KOPT-K1 (cell line): Measurements from ENCODE around the gene COL25A1.

Experiments
- H3K27ac ChIP-seq: fragments of 200-600 bp; sonication (generic); 2 replicates; pipeline ENCODE4 v1.5.1; 2016; ENCODE audit warnings: antibody characterized with exemption, mild to moderate bottlenecking, low read depth, low read length; ENCODE audit not compliant: poor library complexity, severe bottlenecking
- H3K36me3 ChIP-seq: fragments of 200-600 bp; sonication (generic); 2 replicates; pipeline ENCODE4 v1.5.1; 2017; ENCODE audit warnings: antibody characterized with exemption, mild to moderate bottlenecking, low read length, moderate library complexity; ENCODE audit not compliant: insufficient read depth
- H3K9me3 ChIP-seq: fragments of 200-600 bp; sonication (generic); 2 replicates; pipeline ENCODE4 v1.5.1; 2017; ENCODE audit warnings: antibody characterized with exemption, low read length, mild to moderate bottlenecking; ENCODE audit not compliant: insufficient read depth, poor library complexity, severe bottlenecking

The COL25A1 gene

DNA sequence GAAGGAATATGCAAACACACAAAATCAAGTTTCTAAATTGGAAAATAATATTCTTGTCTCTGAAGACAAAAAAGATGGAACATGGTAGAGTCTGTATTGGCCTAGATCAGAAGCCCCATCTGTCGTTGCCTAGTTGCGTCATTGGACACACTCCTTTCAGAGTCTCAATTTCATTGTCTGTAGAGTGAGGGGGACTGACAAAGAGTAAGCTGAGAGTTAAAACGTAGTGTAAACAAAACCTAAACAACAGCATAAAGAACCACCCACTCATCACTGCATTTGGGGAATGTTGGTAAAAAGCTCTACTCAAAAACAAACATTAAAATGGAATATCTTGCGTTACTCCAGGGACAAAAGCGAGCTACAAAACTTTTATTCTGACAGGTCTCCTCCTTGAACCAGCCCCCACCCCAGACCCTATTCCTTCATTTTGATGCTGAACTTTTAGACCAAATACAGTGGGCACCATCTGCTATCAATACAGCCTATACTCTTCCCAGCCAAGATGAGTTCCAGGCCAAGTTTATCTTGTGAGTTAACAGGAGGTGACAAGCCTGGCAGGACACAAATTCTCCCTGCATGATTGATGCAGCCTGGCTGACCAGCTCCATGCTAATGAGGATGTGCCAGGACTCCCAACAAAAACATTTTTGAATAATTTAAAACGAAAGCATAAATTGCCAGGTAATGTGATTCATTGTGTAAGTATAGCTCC lies 125.2 kb downstream of the COL25A1 start:
- H3K36me3 ChIP-seq = no peaks in the 10 kb centered on the region
- no peak overlapping the region for H3K27ac ChIP-seq
- H3K9me3 ChIP-seq = no peaks in the 10 kb centered on the region

DNA sequence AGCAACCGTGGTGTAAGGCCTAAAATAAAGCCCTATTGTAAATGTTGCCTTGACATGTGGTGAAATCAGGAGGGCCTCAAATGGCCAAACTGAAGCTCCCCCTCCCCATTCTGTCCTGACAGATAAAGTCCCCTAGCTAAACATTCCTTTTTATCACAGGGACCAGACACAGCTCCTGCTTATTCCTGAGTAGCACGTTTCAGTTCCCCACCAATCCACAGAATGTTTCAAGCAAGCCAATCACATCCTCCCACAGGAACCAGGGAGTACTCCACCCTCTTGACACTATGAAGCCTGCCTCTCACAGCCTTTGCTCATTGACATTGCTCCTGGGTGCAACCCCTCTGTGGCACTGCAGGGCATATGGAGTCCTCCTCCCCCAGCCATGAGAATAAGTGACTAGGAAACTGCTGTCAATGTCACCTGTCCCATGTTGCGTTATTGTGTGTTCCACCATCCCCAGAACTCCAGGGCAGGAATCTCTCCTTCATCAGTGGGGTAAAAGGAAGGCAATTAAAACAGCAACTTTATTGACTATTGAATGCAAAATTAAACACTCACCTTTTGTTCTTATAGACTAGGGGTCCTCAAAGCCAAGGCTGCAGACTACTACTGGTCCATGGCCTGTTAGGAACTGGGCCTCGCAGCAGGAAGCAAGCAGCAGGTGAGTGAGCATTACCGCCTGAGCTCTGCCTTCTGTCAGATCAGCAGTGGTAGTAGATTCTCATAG lies 128.1 kb downstream of the COL25A1 start:
- no peaks in the 10 kb centered on the region for H3K36me3 ChIP-seq
- no peak overlapping the region for H3K27ac ChIP-seq
- no peaks in the 10 kb centered on the region for H3K9me3 ChIP-seq

DNA sequence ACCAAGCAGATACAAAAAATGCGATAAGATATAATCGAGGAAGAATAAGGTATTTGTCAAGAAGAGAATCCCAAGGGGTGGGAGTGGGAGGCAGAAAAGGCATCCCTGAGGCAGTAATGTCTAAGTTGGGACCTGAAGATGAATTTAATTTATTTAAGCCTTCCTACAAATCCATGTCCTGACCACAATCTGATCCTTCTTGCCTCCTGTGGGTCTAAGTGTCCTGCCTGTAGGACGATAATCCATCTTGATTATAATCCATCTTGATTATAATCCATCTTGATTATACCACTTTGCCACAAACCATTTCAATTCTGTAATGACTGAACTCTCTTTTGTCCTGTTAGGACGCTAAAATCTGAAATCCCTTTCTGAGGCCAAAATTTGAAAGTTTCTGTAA lies 130.2 kb downstream of the COL25A1 start:
- no peak overlapping the region for H3K27ac ChIP-seq
- H3K36me3 ChIP-seq = no peaks in the 10 kb centered on the region
- no peaks in the 10 kb centered on the region for H3K9me3 ChIP-seq

DNA sequence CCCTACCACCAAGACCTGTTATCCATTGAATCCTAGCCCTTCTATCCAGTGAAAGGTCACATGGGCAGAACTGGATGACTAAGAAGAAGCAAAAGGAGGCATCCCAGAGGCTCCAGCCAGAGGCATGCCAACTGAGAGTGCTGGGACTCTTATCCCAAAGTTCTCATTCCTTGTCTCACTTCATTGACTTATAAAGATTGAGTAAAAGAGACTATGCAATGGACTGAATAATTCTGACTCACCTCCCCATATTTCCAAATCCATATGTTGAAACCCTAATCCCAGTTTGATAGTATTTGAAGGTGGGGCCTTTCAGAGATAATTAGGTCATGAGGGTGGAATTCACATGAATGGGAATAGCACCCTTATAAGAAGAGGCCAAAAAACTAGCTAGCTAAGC lies 131.4 kb downstream of the COL25A1 start:
- Histone ChIP-seq H3K27ac (no peak overlapping the region), H3K9me3 (no peaks in the 10 kb centered on the region), H3K36me3 (no peaks in the 10 kb centered on the region)

DNA sequence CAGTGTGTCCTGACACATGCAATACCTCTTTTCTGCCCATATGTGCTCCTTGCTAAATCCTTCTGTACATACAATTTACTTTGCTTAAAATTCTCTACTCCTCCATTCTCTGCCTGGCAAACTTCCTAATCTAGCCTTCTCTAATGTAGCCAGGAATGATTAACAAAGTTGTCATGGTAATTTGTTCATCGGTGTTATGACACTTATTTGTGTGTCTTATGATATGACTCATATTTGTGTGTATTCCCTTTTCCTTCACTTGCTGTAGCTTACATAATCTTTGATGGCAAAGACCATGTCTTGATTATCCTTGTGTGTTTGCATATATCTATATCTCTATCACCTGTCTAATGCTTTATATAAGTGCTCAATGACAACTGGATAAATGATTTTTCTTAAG lies 133.3 kb downstream of the COL25A1 start:
- Histone ChIP-seq H3K9me3 (no peaks in the 10 kb centered on the region), H3K27ac (no peak overlapping the region), H3K36me3 (no peaks in the 10 kb centered on the region)

DNA sequence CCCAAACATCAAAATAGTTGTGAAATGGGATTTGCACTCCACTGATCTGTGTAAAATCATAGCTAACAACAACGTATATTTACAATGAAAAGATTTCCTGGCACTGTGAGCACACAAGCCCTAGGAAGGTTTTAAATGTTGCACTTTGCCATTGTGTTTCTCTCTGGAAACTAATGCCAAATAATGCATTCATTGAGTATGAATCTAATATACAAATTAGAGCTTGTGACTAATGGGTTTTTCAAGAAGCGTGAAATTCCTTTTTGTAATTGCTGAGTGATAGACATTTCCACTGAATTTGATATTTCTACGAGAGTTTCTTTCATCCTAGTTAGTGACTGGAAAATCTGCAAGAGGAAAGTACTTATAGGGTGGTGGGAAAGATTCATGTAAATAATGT lies 135.9 kb downstream of the COL25A1 start:
- H3K9me3 ChIP-seq = no peaks in the 10 kb centered on the region
- H3K27ac ChIP-seq = no peak overlapping the region
- no peaks in the 10 kb centered on the region for H3K36me3 ChIP-seq

DNA sequence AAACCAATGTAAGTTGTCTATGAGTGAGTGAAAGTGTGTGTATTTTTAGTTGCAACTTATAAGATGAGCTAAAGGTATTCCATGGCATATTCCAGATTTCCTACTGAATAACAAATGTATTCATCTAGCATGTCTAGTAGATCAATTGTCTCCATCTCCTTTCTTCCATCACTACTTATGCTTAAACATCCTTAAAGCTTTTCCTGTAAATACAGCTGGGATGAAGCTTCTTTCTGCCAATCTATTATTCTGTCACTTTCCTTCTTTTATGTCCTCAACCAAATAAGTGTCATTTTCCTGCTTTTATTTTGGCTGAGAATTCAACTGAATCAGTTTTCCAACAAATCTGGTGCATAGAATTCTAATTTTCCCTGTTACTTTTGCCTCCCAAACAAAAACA lies 136.3 kb downstream of the COL25A1 start:
- Histone ChIP-seq H3K9me3 (no peaks in the 10 kb centered on the region), H3K27ac (no peak overlapping the region), H3K36me3 (no peaks in the 10 kb centered on the region)

DNA sequence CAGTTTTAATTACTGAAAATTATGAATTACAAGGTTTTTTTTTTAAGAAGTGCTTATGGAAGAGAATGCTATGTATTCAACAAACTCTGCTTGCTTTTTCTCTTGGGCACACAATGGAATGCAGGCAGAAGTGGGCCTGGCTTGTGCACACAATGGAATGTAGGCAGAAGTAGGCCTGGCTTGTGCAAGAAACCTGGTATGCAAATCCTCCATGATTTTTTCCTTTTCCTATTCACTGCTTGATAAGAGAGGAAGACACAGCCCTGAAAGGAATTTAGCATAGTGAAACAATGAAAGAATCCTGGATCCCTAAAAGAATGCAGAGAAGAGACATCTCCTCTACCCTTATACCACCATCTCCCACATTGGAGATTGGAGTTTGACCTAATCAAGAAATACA lies 138.4 kb downstream of the COL25A1 start:
- no peaks in the 10 kb centered on the region for H3K9me3 ChIP-seq
- H3K27ac ChIP-seq = no peak overlapping the region
- H3K36me3 ChIP-seq = no peaks in the 10 kb centered on the region

DNA sequence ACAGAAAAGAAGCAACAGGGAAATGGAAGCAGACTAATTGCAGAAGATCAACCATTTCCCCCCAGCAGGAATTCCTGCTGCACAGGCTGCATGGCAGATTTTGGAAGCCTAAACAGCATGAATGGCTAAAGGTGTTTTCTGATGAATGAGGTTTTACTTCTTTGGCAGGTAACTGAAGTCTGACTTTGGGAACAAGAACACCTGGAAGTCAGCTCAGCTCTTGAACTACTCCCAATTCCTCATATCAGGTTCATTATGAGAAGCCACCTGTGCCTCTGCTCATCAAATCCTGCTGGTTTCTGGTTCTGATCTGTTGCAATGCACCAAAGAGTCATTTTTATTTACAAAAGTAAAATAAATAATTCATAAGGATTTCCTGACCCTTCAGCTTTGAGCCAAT lies 139.0 kb downstream of the COL25A1 start:
- no peaks in the 10 kb centered on the region for H3K9me3 ChIP-seq
- H3K36me3 ChIP-seq = no peaks in the 10 kb centered on the region
- H3K27ac ChIP-seq = no peak overlapping the region

DNA sequence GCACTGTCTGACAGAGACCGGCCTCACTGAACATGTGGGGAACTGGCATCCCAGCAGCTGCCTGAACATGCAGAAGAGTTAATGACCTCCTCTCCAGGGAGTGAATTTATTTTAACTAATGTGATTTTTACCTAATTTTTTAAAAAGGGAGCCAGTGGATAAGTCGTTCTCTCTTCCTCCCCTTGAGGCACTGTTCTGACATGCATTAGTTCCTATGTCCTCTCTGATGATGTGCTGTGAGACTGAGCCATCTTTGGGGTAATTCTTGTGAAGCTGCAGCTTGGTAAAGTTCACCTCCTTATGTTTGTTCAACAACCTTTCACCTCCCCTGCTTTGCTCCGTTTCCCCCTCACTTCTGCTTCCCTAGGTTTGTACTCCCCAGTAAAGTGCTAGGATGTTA lies 139.7 kb downstream of the COL25A1 start:
- no peaks in the 10 kb centered on the region for H3K36me3 ChIP-seq
- no peak overlapping the region for H3K27ac ChIP-seq
- H3K9me3 ChIP-seq = no peaks in the 10 kb centered on the region

DNA sequence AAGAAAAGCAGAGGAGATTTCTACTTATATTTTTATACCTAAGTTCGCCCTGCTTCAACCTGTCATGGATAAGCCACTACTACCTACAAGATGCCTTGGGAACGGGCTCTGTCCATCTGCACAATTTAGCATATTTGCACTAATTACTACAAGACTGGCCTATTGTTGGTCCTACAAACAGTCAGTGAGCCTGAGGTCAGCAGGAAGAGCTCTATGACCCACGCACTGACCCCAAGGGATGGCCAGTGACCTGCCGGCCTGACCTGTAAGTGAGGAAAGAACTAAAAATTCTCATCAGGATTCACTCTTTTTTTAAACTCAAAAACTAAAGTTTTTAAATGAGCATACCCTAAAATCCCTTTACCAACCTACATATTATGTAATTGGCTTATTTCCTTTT lies 142.0 kb downstream of the COL25A1 start:
- H3K36me3 ChIP-seq = no peaks in the 10 kb centered on the region
- no peaks in the 10 kb centered on the region for H3K9me3 ChIP-seq
- H3K27ac ChIP-seq = no peak overlapping the region

DNA sequence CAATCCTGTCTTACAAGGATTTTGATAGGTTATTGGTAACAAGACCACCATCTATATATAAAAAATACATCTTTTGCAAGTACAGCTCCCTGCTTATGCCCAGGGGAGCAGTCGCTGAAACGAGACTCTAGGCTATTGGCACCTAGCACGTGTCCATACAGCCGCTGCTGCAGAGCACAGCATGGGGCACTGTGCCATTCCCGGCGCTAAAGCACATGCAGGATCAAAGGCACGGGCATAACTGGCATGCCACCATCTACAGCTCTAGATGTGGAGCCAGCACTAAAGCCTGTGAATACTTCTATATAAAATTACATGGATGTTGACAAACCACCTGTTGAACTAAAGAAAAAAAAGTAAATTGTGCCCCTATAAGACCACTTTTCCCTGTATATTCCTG lies 144.8 kb downstream of the COL25A1 start:
- no peaks in the 10 kb centered on the region for H3K9me3 ChIP-seq
- no peak overlapping the region for H3K27ac ChIP-seq
- no peaks in the 10 kb centered on the region for H3K36me3 ChIP-seq

DNA sequence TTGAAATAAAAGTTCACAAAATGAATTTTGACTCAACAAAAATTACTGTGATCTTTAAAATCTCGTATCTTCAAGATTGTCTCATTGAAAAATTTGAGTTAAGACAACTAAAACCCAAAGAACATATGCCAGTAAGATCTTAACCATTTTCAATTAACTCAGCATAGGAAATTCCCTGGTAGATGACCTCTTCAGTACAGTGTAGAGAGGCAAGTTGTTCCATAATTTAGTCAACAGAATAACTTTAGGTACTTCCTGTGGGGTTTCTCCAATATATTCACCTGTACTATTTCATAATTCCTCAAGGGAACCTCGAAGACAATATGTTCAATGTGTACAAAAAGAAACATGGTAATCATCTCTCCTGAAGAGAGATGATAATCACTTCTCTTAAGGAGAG lies 145.3 kb downstream of the COL25A1 start:
- Histone ChIP-seq H3K27ac (no peak overlapping the region), H3K36me3 (no peaks in the 10 kb centered on the region), H3K9me3 (no peaks in the 10 kb centered on the region)

DNA sequence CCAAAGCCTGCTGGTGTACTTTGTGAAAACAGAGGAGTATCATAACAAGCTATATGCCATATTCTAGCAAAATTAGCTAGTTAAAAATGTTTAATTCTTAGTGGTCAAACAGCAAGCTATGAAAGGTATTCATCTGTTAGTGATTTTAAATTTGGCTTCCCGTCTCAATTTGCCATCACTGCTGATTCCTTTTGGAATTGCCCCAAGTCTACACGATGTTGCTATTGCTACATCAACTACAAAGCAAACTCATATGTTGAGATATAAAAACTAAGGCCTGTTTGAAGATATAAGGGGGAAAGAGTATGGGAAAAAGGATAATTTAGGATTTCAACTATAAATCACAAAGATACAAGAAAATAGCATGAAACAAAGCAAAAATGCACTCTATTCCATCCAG lies 146.1 kb downstream of the COL25A1 start:
- Histone ChIP-seq H3K9me3 (no peaks in the 10 kb centered on the region), H3K36me3 (no peaks in the 10 kb centered on the region), H3K27ac (no peak overlapping the region)

DNA sequence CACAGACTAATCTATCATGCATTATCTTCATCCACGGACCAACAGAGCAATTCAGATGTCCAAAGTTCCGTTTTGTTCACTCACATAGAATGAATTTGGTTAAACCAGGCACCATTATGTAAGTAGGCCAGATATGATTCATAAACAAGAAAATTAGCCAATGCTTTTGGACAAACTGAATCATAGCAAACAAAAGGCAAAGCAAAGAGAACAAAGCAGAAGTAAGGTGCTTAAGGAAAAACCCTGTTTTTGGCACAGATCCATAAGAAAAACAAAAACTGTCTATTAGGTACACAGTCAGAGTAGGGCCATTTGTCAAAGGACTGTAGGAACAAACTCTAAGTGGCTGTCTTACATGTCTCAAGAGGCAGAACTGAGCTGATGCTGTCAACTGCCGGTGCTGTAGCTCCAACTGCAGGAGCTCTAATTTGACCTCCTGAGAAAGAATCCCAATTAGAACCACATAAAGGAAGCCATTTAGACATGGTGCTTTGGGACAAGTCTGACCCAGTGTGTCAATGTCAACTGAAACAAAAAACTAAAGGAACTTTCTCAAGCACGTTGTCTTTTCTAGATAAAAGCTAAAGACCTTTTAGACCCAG lies 146.7 kb downstream of the COL25A1 start:
- Histone ChIP-seq H3K36me3 (no peaks in the 10 kb centered on the region), H3K27ac (no peak overlapping the region)

DNA sequence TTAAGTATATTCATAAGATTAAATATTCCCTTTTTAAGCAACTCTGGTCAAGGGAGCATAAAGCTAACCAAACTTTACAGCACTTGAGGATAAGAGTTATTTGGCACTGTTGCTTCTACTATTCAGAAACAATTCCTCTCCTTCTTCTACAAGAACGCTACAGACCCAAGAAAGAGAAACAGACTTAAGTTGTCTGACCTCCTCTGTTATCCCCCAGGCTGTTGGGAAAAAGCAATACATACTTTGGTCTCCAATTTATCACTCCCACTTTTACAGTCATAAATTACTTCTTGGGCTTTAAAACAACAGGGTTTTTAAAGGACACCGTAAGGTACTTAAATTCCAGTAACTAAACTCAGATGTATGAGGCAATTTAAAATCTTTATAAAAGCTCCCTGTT lies 147.4 kb downstream of the COL25A1 start:
- Histone ChIP-seq H3K9me3 (no peaks in the 10 kb centered on the region), H3K36me3 (no peaks in the 10 kb centered on the region)

More for the DNA sequence above, 146.7 kb downstream of the COL25A1 start:
- H3K9me3 ChIP-seq = no peaks in the 10 kb centered on the region

More for the DNA sequence above, 147.4 kb downstream of the COL25A1 start:
- no peak overlapping the region for H3K27ac ChIP-seq
